ENCODE data around the gene GAPDHS. TPM values are rescaled to one million over a fixed set of nuclear protein-coding genes. Genes with fewer than 3 reads are reported as not detected.

Gene GAPDHS
- polyA plus RNA-seq, 1 of the 3 experiments (the other 2 are of a cell fraction) = not detected

DNA sequence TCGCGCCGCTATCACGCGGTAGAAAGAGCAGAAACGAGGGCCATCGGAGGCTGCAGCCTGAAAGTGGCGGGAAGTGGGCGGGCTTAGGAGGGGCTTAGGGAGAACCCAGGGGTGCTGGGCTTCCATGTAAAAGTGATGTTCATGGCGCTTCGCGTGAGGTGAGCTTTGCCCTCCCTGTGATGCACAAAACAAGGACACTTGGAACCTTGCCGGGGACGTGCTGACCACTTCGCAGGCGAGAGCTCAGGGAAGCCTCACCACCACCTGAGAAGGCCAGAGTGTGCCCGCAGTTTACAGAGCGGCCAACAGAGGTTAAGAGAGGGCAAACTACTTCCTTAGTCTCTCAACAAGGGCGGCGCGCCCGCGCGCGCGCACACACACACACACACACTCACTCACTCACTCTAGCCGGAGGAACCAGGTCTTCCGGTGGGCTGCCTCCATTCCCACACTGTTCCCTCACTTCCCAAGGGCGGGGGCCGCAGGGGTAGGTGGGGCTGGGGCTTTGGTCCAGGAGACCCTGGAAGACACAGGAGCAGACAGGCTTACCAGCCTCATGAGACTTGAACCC lies 651 bp downstream of the GAPDHS start:
- Histone ChIP-seq H3K27me3 (ENCODE audit: insufficient read depth) (peaks cover 70% of the 10 kb centered on the region), H3K9ac (no peak overlapping the region), H3K4me1 (ENCODE audit: control insufficient read depth in 1 of 2, insufficient read depth in 2 of 2, low read depth in 1 of 2, low read length in 1 of 2) (peaks cover 0 to 5% of the 10 kb centered on the region in 2 experiments; a peak in 1 of 4 replicates), H3K4me2 (no peak overlapping the region), H3K36me3 (replicated peaks in 1 of 2; ENCODE audit: control insufficient read depth in 1 of 2, insufficient read depth in 2 of 2, low read length in 1 of 2) (no peaks in the 10 kb centered on the region), H3K27ac (ENCODE audit: low read depth in 2 of 2, low read length in 1 of 2) (no peak overlapping the region), H3K79me2 (ENCODE audit: insufficient read depth) (no peaks in the 10 kb centered on the region), H3K9me2 (no peaks in the 10 kb centered on the region), H4K20me1 (ENCODE audit: insufficient read depth) (no peaks in the 10 kb centered on the region), H3K9me3 (no peaks in the 10 kb centered on the region), H3K4me3 (ENCODE audit: low read depth in 2 of 2, low read length in 1 of 2) (no peak overlapping the region), H2AFZ (ENCODE audit: low read depth) (no peak overlapping the region), H3F3A (replicated peaks; ENCODE audit: insufficient read depth) (no peaks in the 10 kb centered on the region)
- TF ChIP-seq, protein P1, sequence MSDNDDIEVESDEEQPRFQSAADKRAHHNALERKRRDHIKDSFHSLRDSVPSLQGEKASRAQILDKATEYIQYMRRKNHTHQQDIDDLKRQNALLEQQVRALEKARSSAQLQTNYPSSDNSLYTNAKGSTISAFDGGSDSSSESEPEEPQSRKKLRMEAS (IDR thresholded peaks at IDR 0.05; ENCODE audit: low read depth) = no peak
- TF ChIP-seq USF2 (IDR thresholded peaks at IDR 0.05; ENCODE audit: borderline replicate concordance, low read depth, low read length) (no peak), CTCF (IDR thresholded peaks at IDR 0.05) (no peak), EZH2phosphoT487 (IDR thresholded peaks at IDR 0.05; ENCODE audit: borderline replicate concordance, low read depth) (no peak), GABPA (IDR thresholded peaks at IDR 0.05; ENCODE audit: low read depth) (no peak), CHD2 (IDR thresholded peaks at IDR 0.05; ENCODE audit: low read length, partially characterized antibody) (no peak), FOXJ3 (CRISPR knock-in tag; IDR thresholded peaks at IDR 0.05) (no peak), EP300 (IDR thresholded peaks at IDR 0.05; ENCODE audit: borderline replicate concordance in 1 of 2, low read depth in 1 of 2, low read length in 1 of 2) (no peak), RAD21 (IDR thresholded peaks at IDR 0.05; ENCODE audit: low read length) (no peak), REST (IDR thresholded peaks at IDR 0.05; ENCODE audit: low read depth, low read length) (no peak), JUND (IDR thresholded peaks at IDR 0.05) (no peak)
- ChIA-PET POLR2A (no interaction called here), CTCF (interaction anchor here (1.4 kb wide), 1 partner anchor 15 kb away, joined by 9 read pairs; no protein-coding TSS in a partner anchor)
- no peak for DNase-seq
- 18% methylated on average over 27 of the region's 30 CpGs for WGBS (ENCODE audit: low lambda C conversion rate)
